OCI-LY1 (cell line): ENCODE data around the gene NT5M.

ENCODE experiments used
- EZH2 ChIP-seq: fragments of 200-600 bp; sonication (generic), shearing (Covaris generic); IDR thresholded peaks from 2 replicates; pipeline ENCODE4 v1.8.0; 2017; ENCODE audit warnings: borderline replicate concordance, mixed run types, mild to moderate bottlenecking, antibody characterized with exemption, low read length, moderate library complexity, mixed read lengths
- TF ChIP-seq, protein P1 (sequence below): fragments of 200-600 bp; sonication (generic), shearing (Covaris generic); IDR thresholded peaks from 2 replicates; pipeline ENCODE4 v1.5.1; 2017; ENCODE audit warnings: mild to moderate bottlenecking, antibody characterized with exemption, low read length, moderate library complexity, mixed read lengths

DNA sequence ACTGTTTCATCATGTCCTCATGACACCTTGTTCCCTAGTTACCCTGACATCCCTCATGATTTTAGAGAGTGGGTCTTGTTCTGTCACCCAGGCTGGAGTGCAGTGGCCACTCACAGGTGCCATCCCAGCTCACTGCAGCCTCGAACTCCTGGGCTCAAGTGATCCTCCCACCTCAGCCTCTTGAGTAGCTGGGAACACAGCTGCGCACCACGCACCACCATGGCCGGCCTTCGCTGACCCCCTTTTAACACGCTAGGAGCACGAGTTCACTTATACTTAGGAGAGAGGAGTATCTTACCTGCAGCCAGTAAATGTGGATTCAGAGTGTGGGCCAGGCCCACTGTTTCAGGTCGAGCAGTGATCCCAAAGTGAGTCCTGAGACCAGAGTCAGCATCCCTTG lies 21.4 kb downstream of the NT5M start:
- TF ChIP-seq, protein P1, sequence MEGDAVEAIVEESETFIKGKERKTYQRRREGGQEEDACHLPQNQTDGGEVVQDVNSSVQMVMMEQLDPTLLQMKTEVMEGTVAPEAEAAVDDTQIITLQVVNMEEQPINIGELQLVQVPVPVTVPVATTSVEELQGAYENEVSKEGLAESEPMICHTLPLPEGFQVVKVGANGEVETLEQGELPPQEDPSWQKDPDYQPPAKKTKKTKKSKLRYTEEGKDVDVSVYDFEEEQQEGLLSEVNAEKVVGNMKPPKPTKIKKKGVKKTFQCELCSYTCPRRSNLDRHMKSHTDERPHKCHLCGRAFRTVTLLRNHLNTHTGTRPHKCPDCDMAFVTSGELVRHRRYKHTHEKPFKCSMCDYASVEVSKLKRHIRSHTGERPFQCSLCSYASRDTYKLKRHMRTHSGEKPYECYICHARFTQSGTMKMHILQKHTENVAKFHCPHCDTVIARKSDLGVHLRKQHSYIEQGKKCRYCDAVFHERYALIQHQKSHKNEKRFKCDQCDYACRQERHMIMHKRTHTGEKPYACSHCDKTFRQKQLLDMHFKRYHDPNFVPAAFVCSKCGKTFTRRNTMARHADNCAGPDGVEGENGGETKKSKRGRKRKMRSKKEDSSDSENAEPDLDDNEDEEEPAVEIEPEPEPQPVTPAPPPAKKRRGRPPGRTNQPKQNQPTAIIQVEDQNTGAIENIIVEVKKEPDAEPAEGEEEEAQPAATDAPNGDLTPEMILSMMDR: no peak
- TF ChIP-seq EZH2: no peak
